Erythroblast (primary cell): ENCODE measurements around the gene GABBR2.

Experiments
- DNase-seq, 2 experiments: peaks; one replicate each; lab custom pipeline; 2025; lab: John Stamatoyannopoulos, UW
- GATA1 ChIP-seq: IDR thresholded peaks from 2 replicates; pipeline ENCODE4 v1.6.1; 2011; ENCODE audit warnings: low read depth, mild to moderate bottlenecking, control low read depth, low read length, moderate library complexity
- POLR2A ChIP-seq: IDR thresholded peaks from 2 replicates; pipeline ENCODE4 v1.6.1; 2011; ENCODE audit warnings: mild to moderate bottlenecking, low read length

Gene GABBR2

DNA sequence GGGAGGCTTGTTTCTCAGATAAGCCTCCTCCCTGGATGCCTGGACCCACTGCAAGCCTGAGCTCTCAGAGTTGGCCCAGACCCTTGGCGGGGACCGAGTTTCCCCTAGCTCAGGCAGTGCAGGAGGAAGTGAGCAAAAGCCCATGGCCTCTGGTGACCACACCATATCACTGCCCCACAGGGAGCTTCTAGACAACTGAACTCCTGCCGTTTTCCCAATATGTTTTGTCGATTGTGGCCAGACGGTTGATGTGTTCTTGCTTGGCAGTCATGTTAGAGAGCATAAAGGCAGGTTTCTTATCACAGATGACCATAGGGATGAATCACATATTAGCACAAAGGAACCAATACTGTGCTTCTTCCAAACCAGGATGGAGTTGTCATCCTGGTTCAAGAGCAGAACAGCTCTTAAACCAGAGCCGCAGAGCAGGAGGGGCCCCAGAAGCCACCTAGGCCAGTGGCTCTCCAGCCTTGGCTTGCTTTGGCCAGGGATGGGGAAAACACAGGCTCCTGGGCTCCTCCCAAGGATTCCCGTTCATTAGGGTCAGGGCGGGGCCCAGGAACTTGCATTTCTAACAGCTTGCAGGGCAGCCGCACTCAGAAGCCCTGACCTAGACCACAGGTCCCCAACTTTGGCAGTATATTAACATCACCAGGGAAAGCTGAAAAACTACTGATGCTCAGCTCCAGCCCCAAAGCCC, 340.2 kb downstream of the GABBR2 start:
- TF ChIP-seq GATA1, result no peak
- TF ChIP-seq POLR2A, result no peak
- no peak for DNase-seq

- no peak for DNase-seq
- TF ChIP-seq GATA1 (no peak), POLR2A (no peak)
Observed at GRCh38 chr9:98367923-98368322, 340.8 kb downstream of the GABBR2 start.

GRCh38 chr9:98367371-98367900, 341.3 kb downstream of the GABBR2 start:
- no peak for DNase-seq

DNA sequence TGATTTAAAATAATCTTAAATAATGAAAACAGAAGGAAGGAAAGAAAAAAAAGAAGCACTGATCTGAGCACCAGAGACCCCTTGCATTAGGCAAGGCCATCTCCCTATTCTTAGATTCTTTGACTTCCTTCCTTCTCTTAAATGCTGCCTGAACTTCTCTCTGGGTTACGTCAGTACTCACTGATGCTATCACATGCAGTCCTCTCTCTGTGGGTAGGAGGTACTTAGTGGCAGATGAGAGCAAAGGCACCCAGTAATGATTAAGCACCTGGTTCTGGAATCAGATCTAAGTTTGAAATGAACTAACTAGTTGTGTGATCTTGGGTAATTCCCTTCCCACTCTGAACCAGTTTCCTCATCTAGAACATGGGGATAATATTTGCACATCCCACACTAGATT, 343.0 kb downstream of the GABBR2 start:
- TF ChIP-seq GATA1 (no peak), POLR2A (no peak)
- DNase-seq, result no peak

More at GRCh38 chr9:98367371-98367900, 341.3 kb downstream of the GABBR2 start:
- TF ChIP-seq POLR2A (no peak), GATA1 (no peak)

GRCh38 chr9:98365227-98365669, 343.5 kb downstream of the GABBR2 start:
- DNase-seq, result peak; percentile 51 to 57

GRCh38 chr9:98364086-98364485, 344.6 kb downstream of the GABBR2 start:
- no peak for DNase-seq
- TF ChIP-seq POLR2A (no peak), GATA1 (no peak)

More at GRCh38 chr9:98365227-98365669, 343.5 kb downstream of the GABBR2 start:
- TF ChIP-seq GATA1 (no peak), POLR2A (no peak)

GRCh38 chr9:98363644-98364043, 345.1 kb downstream of the GABBR2 start:
- TF ChIP-seq POLR2A (no peak), GATA1 (no peak)
- no peak for DNase-seq

- TF ChIP-seq POLR2A (no peak), GATA1 (no peak)
- DNase-seq, result no peak
Observed at GRCh38 chr9:98362624-98363252, 346.0 kb downstream of the GABBR2 start.

DNA sequence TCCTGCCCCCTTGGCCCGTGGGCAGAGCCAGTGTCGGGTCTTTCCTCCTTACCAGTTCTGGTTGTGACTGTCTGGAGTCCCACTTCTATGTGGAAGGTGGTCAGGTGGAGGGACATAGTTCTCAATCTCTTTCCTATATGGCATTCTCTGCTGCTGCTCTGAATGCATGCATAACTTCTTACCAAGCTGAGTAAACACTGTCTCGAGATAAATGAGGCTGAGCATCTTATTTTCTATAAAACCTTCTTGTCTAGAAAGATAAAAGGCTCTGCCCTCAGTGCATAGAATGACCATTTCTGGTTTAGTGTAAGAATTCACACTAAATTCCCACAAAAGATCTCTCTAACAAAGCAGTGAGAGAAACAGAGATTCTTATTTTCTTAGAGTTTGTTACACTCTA, 347.1 kb downstream of the GABBR2 start:
- TF ChIP-seq POLR2A (no peak), GATA1 (no peak)

DNA sequence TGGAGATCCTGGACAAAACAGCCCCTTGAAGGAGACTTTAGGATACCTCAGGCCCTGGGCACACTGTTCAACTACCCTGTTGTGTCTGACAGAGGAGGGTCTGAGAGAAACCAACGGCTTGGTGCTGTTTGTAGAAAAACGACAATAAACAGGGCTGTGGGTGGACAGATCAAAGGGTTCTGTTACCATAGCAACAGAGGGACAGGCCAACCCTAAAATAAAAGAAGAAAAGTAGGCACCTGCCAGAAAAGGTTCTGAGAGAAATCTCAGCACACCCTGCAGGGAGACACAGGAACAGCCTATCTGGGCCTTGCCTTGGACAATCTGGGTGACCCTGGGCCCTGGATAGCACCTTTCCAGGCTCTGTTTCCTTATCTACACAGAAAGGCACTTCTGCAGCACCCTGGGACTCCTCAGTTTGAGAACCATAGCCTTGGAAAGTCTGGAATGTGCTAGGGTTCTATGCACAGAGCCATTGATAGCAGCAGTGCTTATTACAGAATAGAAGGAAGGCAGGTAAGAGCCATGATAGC, 348.5 kb downstream of the GABBR2 start:
- no peak for DNase-seq
- no peak for TF ChIP-seq GATA1
- TF ChIP-seq POLR2A, result no peak

More for the DNA sequence above, 347.1 kb downstream of the GABBR2 start:
- no peak for DNase-seq

DNA sequence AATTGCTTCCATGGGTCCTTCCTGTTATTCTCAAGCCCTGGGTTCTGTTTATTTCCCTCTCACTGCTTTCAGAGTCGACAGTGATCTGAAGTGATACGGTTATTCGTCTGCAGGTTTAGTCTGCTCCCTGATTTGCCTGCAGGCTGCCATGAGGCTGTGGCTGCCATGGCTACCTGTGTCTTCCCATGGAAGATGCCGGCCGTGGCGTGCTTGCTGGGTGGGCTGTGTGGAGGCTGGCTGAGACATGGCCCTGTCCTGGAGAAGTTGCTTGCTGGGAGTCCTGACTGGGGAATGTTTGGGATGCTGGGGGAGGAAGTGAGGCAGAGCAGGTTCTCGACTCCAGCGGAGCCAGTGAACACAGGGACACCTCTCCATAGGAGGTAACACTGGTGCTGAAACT, 349.2 kb downstream of the GABBR2 start:
- TF ChIP-seq GATA1 (no peak), POLR2A (no peak)
- no peak for DNase-seq

- TF ChIP-seq POLR2A, result no peak
- no peak for TF ChIP-seq GATA1
- DNase-seq, result no peak
Observed at GRCh38 chr9:98357921-98358535, 350.7 kb downstream of the GABBR2 start.

DNA sequence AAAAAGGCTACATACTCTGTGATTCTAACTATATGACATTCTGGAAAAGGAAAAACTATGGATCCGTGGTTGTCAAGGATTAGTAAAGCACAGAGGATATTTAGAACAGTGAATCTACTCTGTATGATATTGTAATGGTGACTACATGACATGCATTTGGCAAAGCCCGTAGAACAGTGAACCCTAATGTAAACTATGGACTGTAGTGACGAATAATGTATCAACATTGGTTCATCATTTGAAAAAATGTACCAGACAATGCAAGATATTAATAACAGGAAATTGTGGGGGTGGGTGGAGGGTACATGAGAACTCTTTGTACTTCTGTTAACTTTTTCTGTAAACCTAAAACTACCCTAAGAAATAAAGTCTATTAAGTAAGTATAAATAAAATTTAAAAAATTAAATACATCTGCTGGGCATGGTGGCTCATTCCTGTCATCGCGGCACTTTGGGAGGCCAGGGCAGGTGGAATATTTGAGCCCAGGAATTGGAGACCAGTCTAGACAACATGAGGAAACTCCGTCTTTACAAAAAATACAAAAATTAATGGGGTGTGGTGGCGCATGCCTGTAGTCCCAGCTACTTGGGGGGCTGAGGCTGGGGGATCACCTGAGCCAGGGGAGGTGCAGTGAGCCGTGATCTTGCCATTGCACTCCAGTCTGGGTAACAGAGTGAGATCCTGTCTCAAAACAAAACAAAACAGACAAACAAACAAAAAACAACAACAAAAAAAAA, 351.6 kb downstream of the GABBR2 start:
- no peak for DNase-seq
- TF ChIP-seq POLR2A, result no peak
- no peak for TF ChIP-seq GATA1
